Gastrocnemius medialis (tissue), 4 donors: Measurements from ENCODE around the gene RAB3C. TPM values are rescaled to one million over a fixed set of nuclear protein-coding genes. Genes with fewer than 3 reads are reported as not detected.

Experiments
- ATAC-seq, 2 donors: fragments of 150-250 bp; one replicate each; pipeline ENCODE4 v1.9.1; 2016
- DNase-seq, 2 donors: peaks; one replicate each; pipeline ENCODE4 v3.0.0-alpha.2; 2019
- H3K27ac ChIP-seq, 4 donors: fragments of 200-600 bp; sonication (generic); 1 replicate in 1 of 4; 2 replicates in 3 of 4; pipeline ENCODE4 v1.5.1; 2016 to 2018; ENCODE audit warnings: mild to moderate bottlenecking in 2 of 4, moderate library complexity in 1 of 4
- H3K27me3 ChIP-seq, 3 donors: fragments of 200-600 bp; sonication (generic) in 2 of 3; 1 replicate in 1 of 3; 2 replicates in 2 of 3; pipeline versions ENCODE4 v1.5.1 to v1.6.0; 2016 to 2019; ENCODE audit warnings: mild to moderate bottlenecking in 1 of 3, moderate library complexity in 1 of 3
- H3K36me3 ChIP-seq, 2 donors: fragments of 200-600 bp; sonication (generic) in 1 of 2; one replicate each; pipeline ENCODE4 v1.5.1; 2017 to 2018
- H3K4me1 ChIP-seq, 2 donors: fragments of 200-600 bp; sonication (generic) in 1 of 2; one replicate each; pipeline ENCODE4 v1.5.1; 2016 to 2017; ENCODE audit warnings: mild to moderate bottlenecking in 2 of 2
- H3K4me3 ChIP-seq, 4 donors: fragments of 200-600 bp; sonication (generic) in 3 of 4; 1 replicate in 1 of 4; 2 replicates in 3 of 4; pipeline ENCODE4 v1.5.1; 2016 to 2019; ENCODE audit warnings: mild to moderate bottlenecking in 2 of 4
- H3K9me3 ChIP-seq, 3 donors: fragments of 200-600 bp; sonication (generic) in 2 of 3; 1 replicate in 1 of 3; 2 replicates in 2 of 3; pipeline ENCODE4 v1.5.1; 2016 to 2019
- POLR2A ChIP-seq, 2 donors: fragments of 450-650 bp; IDR thresholded peaks; one replicate each; pipeline ENCODE4 v1.6.1; 2017; ENCODE audit warnings: antibody characterized with exemption in 2 of 2, mild to moderate bottlenecking in 2 of 2, moderate library complexity in 2 of 2
- in situ Hi-C, 4 donors: fragments of 200-750 bp; cut with MboI; loops; one replicate each; pipeline versions ENCODE4 v1.15.0 to v1.8.0; 2017; ENCODE audit warnings: low sequenced_read_pairs in 4 of 4
- intact Hi-C: fragments of 100-400 bp; cut with DNase I; formaldehyde crosslinking; loops from one replicate; pipeline ENCODE4 v1.15.1; 2023; ENCODE audit warnings: low total_unique reads
- total RNA-seq, 4 donors: library from RNA; depleted of rRNA; stranded (reverse); fragments of >200 nt; gene quantifications; one replicate each; pipeline versions ENCODE4 v1.1.0 to v1.2.3, GENCODE V29; 2016
- TF ChIP-seq, protein P1 (sequence below), 5 experiments: fragments of 450-650 bp in 3 of 5; fragments of 200-600 bp in 2 of 5; sonication (generic) in 2 of 5; IDR thresholded peaks in 4 of 5; conservative IDR thresholded peaks in 1 of 5; 1 replicate in 4 of 5; 2 replicates in 1 of 5; pipeline ENCODE4 v1.5.1; 2016 to 2019; ENCODE audit warnings: antibody characterized with exemption in 5 of 5, mild to moderate bottlenecking in 3 of 5, moderate library complexity in 3 of 5

Gene RAB3C
- total RNA-seq, 4 donors from 2014 or later: 0.02 to 0.73 (median 0.07) TPM

GRCh38 chr5:58615972-58616371 lies 33.1 kb downstream of the RAB3C start:
- intact Hi-C loops: no loop called here
- Histone ChIP-seq H3K9me3 (no peaks in the 10 kb centered on the region), H3K36me3 (no peaks in the 10 kb centered on the region), H3K4me1 (no peaks in the 10 kb centered on the region), H3K27me3 (no peaks in the 10 kb centered on the region), H3K27ac (no peak overlapping the region), H3K4me3 (no peak overlapping the region)
- TF ChIP-seq POLR2A (IDR thresholded peaks at IDR 0.05): no peak
- TF ChIP-seq, protein P1, sequence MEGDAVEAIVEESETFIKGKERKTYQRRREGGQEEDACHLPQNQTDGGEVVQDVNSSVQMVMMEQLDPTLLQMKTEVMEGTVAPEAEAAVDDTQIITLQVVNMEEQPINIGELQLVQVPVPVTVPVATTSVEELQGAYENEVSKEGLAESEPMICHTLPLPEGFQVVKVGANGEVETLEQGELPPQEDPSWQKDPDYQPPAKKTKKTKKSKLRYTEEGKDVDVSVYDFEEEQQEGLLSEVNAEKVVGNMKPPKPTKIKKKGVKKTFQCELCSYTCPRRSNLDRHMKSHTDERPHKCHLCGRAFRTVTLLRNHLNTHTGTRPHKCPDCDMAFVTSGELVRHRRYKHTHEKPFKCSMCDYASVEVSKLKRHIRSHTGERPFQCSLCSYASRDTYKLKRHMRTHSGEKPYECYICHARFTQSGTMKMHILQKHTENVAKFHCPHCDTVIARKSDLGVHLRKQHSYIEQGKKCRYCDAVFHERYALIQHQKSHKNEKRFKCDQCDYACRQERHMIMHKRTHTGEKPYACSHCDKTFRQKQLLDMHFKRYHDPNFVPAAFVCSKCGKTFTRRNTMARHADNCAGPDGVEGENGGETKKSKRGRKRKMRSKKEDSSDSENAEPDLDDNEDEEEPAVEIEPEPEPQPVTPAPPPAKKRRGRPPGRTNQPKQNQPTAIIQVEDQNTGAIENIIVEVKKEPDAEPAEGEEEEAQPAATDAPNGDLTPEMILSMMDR (IDR thresholded peaks at IDR 0.05 in 4 of 5, conservative IDR thresholded peaks at IDR 0.05 in 1 of 5): no peak
- in situ Hi-C loops: no loop called here
- ATAC-seq (no peak), DNase-seq (no peak)

DNA sequence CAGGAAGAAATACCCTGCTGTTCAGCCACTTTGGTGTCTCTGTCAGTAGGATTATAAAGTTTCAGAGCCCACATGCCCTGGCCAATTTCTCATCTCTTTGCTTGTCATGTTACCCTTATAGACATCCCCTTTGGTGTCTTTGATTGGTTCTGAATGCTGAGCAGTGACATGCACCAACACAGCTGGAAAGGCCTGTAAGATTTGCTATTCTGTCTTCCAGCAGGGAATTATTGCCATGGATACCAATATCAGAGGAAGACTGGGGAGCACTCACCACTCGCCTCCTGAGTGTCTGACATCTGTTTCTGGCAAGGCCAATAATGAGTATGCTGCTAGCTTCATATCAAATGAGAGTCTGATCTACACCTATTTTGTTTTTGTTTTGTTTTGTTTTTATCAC lies 34.4 kb downstream of the RAB3C start:
- in situ Hi-C loops: no loop called here
- no peaks in the 10 kb centered on the region for H3K4me1 ChIP-seq
- H3K27me3 ChIP-seq: no peaks in the 10 kb centered on the region
- H3K27ac ChIP-seq: no peak overlapping the region
- no peaks in the 10 kb centered on the region for H3K36me3 ChIP-seq
- H3K4me3 ChIP-seq: no peak overlapping the region
- intact Hi-C loops: no loop called here
- DNase-seq (no peak), ATAC-seq (no peak)
- H3K9me3 ChIP-seq: no peaks in the 10 kb centered on the region
- no peak for TF ChIP-seq POLR2A (IDR thresholded peaks at IDR 0.05)
- TF ChIP-seq, protein P1 (IDR thresholded peaks at IDR 0.05 in 4 of 5, conservative IDR thresholded peaks at IDR 0.05 in 1 of 5): no peak

- Histone ChIP-seq H3K9me3 (no peaks in the 10 kb centered on the region), H3K36me3 (no peaks in the 10 kb centered on the region), H3K4me3 (no peak overlapping the region), H3K27me3 (no peaks in the 10 kb centered on the region), H3K27ac (no peak overlapping the region), H3K4me1 (no peaks in the 10 kb centered on the region)
- in situ Hi-C loops (no loop called here), intact Hi-C loops (no loop called here)
- TF ChIP-seq, protein P1 (IDR thresholded peaks at IDR 0.05 in 4 of 5, conservative IDR thresholded peaks at IDR 0.05 in 1 of 5): no peak
- TF ChIP-seq POLR2A (IDR thresholded peaks at IDR 0.05): no peak
- no peak for ATAC-seq
- no peak for DNase-seq
Measured at GRCh38 chr5:58620336-58620735, 37.5 kb downstream of the RAB3C start.

DNA sequence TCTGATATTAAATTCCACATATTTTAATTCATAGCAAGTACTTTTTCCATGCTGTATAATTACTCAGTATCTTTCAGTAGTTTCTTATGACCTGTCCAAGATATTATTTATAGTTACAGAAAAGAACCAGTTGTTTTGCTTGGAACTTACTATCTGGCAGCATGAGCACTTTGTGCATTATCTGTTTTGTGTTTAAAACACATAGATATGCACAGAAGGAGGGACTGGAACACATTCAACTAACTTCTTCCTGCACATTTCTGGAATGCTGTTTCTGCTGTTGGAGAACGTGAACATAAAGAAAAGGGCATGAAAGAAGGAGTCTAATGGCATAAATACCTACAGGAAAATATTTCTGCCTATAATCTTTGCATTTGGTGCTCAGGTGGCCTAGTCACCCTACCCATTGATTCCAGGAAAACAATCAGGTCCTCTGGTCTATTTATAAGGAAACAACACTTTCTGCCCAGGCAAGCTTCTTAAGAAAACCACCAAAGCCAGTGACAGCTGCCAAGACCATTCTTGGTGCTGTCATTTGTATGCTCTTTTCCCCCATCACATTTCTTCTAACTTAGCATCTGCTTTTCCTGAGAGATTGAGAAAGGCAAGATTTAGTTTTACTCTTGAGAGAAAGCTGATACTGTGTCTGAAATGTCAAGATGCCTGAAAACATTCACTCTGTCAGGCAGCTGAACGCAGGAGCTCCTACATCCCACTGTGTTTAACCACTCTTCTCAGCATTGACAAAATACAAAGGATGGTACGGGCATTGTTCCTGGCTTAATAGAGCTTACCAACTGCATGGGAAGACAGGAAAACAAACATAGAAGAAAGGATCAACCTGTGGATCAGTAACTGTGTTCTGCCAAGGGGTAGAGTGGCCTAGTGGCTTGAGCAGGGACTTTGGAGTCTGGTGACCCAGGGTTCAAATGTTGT lies 40.3 kb downstream of the RAB3C start:
- H3K27ac ChIP-seq: no peak overlapping the region
- in situ Hi-C loops (no loop called here), intact Hi-C loops (no loop called here)
- H3K27me3 ChIP-seq: no peaks in the 10 kb centered on the region
- no peak overlapping the region for H3K4me3 ChIP-seq
- no peaks in the 10 kb centered on the region for H3K4me1 ChIP-seq
- no peak for DNase-seq
- no peak for ATAC-seq
- no peaks in the 10 kb centered on the region for H3K36me3 ChIP-seq
- TF ChIP-seq, protein P1 (IDR thresholded peaks at IDR 0.05 in 4 of 5, conservative IDR thresholded peaks at IDR 0.05 in 1 of 5): no peak
- no peak for TF ChIP-seq POLR2A (IDR thresholded peaks at IDR 0.05)
- H3K9me3 ChIP-seq: no peaks in the 10 kb centered on the region
